Measurements from ENCODE around the gene AMMECR1. TPM values are rescaled to one million over a fixed set of nuclear protein-coding genes. Genes with fewer than 3 reads are reported as not detected.

The AMMECR1 gene
- total RNA-seq, 6 donors from 2014 or later, result 1.4 to 20.1 (median 8.0) TPM

DNA sequence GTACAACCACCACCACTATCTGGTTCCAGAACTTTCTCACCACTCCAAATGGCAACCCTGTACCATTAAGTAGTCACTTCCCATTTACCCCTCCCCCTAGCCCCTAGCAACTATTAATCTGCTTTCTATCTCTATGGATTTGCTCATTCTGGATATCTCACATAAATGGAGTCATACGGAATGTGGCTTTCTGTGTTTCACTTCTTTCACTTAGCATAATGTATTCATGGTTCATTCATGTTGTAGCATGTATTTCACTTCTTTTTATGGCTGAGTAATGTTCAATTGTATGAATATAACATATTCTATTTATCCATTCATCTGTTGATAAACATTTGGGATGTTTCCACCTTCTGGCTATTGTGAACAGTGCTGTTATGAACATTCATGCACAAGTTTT lies 104.7 kb downstream of the AMMECR1 start:
- Histone ChIP-seq H3K9me3 (no peaks in the 10 kb centered on the region), H3K4me1 (peaks cover 0 to 3% (median 0%) of the 10 kb centered on the region in 4 donors), H3K27me3 (no peaks in the 10 kb centered on the region), H3K4me3 (no peak overlapping the region), H3K36me3 (no peaks in the 10 kb centered on the region), H3K27ac (no peak overlapping the region)
- TF ChIP-seq EP300 (IDR thresholded peaks at IDR 0.05) (no peak), POLR2A (IDR thresholded peaks at IDR 0.05) (no peak), POLR2AphosphoS5 (IDR thresholded peaks at IDR 0.05) (no peak)
- TF ChIP-seq, protein P1, sequence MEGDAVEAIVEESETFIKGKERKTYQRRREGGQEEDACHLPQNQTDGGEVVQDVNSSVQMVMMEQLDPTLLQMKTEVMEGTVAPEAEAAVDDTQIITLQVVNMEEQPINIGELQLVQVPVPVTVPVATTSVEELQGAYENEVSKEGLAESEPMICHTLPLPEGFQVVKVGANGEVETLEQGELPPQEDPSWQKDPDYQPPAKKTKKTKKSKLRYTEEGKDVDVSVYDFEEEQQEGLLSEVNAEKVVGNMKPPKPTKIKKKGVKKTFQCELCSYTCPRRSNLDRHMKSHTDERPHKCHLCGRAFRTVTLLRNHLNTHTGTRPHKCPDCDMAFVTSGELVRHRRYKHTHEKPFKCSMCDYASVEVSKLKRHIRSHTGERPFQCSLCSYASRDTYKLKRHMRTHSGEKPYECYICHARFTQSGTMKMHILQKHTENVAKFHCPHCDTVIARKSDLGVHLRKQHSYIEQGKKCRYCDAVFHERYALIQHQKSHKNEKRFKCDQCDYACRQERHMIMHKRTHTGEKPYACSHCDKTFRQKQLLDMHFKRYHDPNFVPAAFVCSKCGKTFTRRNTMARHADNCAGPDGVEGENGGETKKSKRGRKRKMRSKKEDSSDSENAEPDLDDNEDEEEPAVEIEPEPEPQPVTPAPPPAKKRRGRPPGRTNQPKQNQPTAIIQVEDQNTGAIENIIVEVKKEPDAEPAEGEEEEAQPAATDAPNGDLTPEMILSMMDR (IDR thresholded peaks at IDR 0.05), result no peak
- ATAC-seq (ENCODE audit: low FRiP score in 2 of 2), result no peak
- WGBS, 2 donors, result 77 to 100% methylated on average over 1 of the region's 1 CpG
- DNase-seq, result no peak

DNA sequence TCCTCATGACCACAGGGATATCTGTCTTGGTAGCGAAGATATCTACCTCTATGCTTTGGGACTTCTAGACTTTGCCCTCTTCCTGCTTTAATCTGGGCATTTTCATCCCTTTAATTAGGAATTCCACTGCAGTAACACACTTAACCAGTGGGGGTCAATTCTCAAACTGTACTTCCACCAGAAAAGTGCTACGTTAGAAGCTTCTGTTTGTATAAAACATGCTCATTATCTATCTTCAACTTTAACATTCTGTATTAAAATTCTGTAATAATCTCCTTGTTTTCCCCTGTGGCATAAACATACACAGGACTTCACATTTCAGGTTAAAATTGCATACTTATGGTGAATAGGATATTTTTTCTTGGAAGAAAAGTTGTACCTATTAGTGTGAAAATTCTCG lies 105.6 kb downstream of the AMMECR1 start:
- ATAC-seq (ENCODE audit: low FRiP score in 2 of 2) (no peak), DNase-seq (no peak)
- WGBS, 2 donors, result 75 to 90% methylated on average over 3 of the region's 3 CpGs
- Histone ChIP-seq H3K4me1 (no peaks in the 10 kb centered on the region), H3K36me3 (no peaks in the 10 kb centered on the region), H3K27me3 (no peaks in the 10 kb centered on the region), H3K4me3 (no peak overlapping the region), H3K27ac (no peak overlapping the region), H3K9me3 (no peaks in the 10 kb centered on the region)
- TF ChIP-seq POLR2AphosphoS5 (IDR thresholded peaks at IDR 0.05), result no peak
- no peak for TF ChIP-seq EP300 (IDR thresholded peaks at IDR 0.05)
- TF ChIP-seq, protein P1 (IDR thresholded peaks at IDR 0.05), result no peak
- no peak for TF ChIP-seq POLR2A (IDR thresholded peaks at IDR 0.05)

DNA sequence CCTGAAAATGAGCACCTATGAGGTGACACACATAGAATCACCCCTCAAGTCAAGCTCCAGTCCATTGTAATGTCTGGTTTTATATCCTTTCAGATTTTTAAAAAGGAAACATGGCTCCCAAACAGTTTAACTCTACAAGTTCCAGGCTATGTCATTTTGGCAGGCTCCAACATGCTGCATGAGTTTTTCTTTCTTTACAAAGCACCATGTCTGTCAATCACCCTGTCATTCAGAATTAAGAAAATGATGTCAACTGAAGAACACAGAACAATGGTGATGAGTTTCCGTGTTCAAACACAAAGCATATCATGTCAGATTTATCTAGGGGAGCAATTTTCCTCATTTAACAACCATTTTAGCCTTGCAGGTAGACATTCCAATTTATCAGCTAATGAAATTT lies 106.5 kb downstream of the AMMECR1 start:
- WGBS, 2 donors, result 68 to 82% methylated on average over 1 of the region's 1 CpG
- H3K36me3 ChIP-seq, result no peaks in the 10 kb centered on the region
- DNase-seq, result no peak
- no peak overlapping the region for H3K27ac ChIP-seq
- no peaks in the 10 kb centered on the region for H3K27me3 ChIP-seq
- ATAC-seq (ENCODE audit: low FRiP score in 2 of 2), result no peak
- H3K9me3 ChIP-seq, result no peaks in the 10 kb centered on the region
- TF ChIP-seq POLR2A (IDR thresholded peaks at IDR 0.05) (no peak), POLR2AphosphoS5 (IDR thresholded peaks at IDR 0.05) (no peak), EP300 (IDR thresholded peaks at IDR 0.05) (no peak)
- TF ChIP-seq, protein P1 (IDR thresholded peaks at IDR 0.05), result no peak
- H3K4me3 ChIP-seq, result no peak overlapping the region
- no peaks in the 10 kb centered on the region for H3K4me1 ChIP-seq

DNA sequence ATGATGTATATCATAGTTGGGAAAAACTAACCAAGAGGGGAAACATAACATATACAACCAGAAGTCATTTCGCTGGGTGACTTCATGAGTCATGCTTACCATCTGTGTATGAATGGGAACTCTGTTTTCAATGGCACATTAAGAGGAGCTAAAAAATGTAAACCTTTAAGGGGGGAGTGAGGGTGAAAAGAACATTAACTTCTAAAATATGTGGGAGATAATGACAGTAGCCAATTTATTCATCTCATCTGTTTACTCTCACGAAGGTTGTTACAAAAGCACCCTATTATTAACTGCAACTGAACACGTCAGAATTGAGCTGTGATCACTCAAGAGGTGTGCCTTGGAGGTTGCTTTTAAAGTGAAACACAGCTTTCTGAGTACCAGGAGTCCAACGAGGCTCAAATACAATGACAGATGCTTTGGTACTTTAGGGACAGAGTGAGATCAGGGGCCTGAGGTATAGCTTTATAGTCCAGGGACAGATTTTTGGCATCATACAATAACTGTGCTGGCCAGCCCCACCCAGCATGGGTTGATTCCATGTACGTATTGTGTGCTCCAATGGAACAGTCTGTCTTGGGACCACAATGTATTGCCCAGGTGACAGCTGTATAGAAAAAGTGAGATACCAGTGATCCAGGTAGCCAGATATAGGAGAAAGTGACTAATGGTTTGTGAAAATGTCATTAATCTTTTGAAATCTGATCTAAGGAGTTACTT lies 107.3 kb downstream of the AMMECR1 start:
- Histone ChIP-seq H3K27me3 (no peaks in the 10 kb centered on the region), H3K9me3 (no peaks in the 10 kb centered on the region), H3K27ac (no peak overlapping the region), H3K36me3 (no peaks in the 10 kb centered on the region), H3K4me3 (no peak overlapping the region), H3K4me1 (no peaks in the 10 kb centered on the region)
- TF ChIP-seq POLR2A (IDR thresholded peaks at IDR 0.05), result no peak
- TF ChIP-seq POLR2AphosphoS5 (IDR thresholded peaks at IDR 0.05), result no peak
- TF ChIP-seq, protein P1 (IDR thresholded peaks at IDR 0.05), result no peak
- TF ChIP-seq EP300 (IDR thresholded peaks at IDR 0.05), result no peak
- ATAC-seq (ENCODE audit: low FRiP score in 2 of 2) (no peak), DNase-seq (no peak)
- WGBS, 2 donors, result 43 to 44% methylated on average over 4 to 5 of the region's 5 CpGs

DNA sequence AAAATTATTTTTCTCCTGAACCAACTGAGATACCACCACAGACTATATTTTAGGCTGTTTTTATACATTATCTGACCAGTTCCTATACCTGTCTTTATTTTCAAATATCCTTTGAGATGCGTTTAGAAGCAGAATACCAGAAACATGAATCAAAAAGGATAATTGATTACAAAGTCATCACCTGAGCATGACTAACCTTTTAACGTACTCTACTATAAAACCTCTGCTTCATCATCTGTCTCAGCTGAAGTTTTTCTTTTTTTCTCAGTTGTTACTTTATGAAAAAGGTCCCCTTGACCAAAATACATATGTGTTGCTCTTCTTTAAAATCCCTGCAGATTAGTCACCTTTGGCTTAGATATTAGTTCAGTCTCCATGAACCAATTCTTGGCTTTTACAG lies 109.8 kb downstream of the AMMECR1 start:
- WGBS, 2 donors, result 67 to 100% methylated on average over 2 of the region's 2 CpGs
- no peaks in the 10 kb centered on the region for H3K36me3 ChIP-seq
- TF ChIP-seq EP300 (IDR thresholded peaks at IDR 0.05), result no peak
- TF ChIP-seq, protein P1 (IDR thresholded peaks at IDR 0.05), result no peak
- TF ChIP-seq POLR2A (IDR thresholded peaks at IDR 0.05), result no peak
- TF ChIP-seq POLR2AphosphoS5 (IDR thresholded peaks at IDR 0.05), result no peak
- DNase-seq, result no peak
- no peak overlapping the region for H3K27ac ChIP-seq
- no peaks in the 10 kb centered on the region for H3K4me1 ChIP-seq
- no peaks in the 10 kb centered on the region for H3K27me3 ChIP-seq
- no peak overlapping the region for H3K4me3 ChIP-seq
- no peak for ATAC-seq (ENCODE audit: low FRiP score in 2 of 2)
- H3K9me3 ChIP-seq, result no peaks in the 10 kb centered on the region

All from upper lobe of left lung (tissue), 6 donors.